ENCODE measurements around the gene NRSN2.
"Not testable (repeated sequence)": the region's sequence is repeated elsewhere in the genome, so short reads cannot be mapped to it uniquely, and the experiment has no call there.

Gene NRSN2

GRCh38 chr20:354298-354977 is 7.5 kb downstream of the NRSN2 start:
- peak; percentile 57 to 70 (median 66) for DNase-seq (ENCODE audit: low read depth in 3 of 3)

GRCh38 chr20:356154-356553 is 9.2 kb downstream of the NRSN2 start:
- DNase-seq (ENCODE audit: low read depth in 3 of 3): not testable (repeated sequence)

GRCh38 chr20:356745-357144 is 9.8 kb downstream of the NRSN2 start:
- DNase-seq (ENCODE audit: low read depth in 3 of 3): no peak

GRCh38 chr20:358891-359555 is 12.1 kb downstream of the NRSN2 start:
- no peak for DNase-seq (ENCODE audit: low read depth in 3 of 3)

- no peak for DNase-seq (ENCODE audit: low read depth in 3 of 3)
These were observed 14.7 kb downstream of the NRSN2 start for GRCh38 chr20:361561-361960.

GRCh38 chr20:362271-363254 is 15.7 kb downstream of the NRSN2 start:
- DNase-seq (ENCODE audit: low read depth in 3 of 3): no peak

GRCh38 chr20:363319-364078 is 16.6 kb downstream of the NRSN2 start:
- DNase-seq (ENCODE audit: low read depth in 3 of 3): no peak

GRCh38 chr20:364905-365794 is 18.2 kb downstream of the NRSN2 start:
- DNase-seq (ENCODE audit: low read depth in 3 of 3): no peak

GRCh38 chr20:366041-366718 is 19.3 kb downstream of the NRSN2 start:
- DNase-seq (ENCODE audit: low read depth in 3 of 3): no peak

GRCh38 chr20:366719-367485 is 20.0 kb downstream of the NRSN2 start:
- DNase-seq (ENCODE audit: low read depth in 3 of 3): no peak

GRCh38 chr20:367486-367887 is 20.6 kb downstream of the NRSN2 start:
- no peak for DNase-seq (ENCODE audit: low read depth in 3 of 3)

GRCh38 chr20:368915-369314 is 22.0 kb downstream of the NRSN2 start:
- DNase-seq (ENCODE audit: low read depth in 3 of 3): no peak

- DNase-seq (ENCODE audit: low read depth in 3 of 3): no peak
These were observed 23.3 kb downstream of the NRSN2 start for GRCh38 chr20:370151-370600.

GRCh38 chr20:370977-371754 is 24.3 kb downstream of the NRSN2 start:
- no peak for DNase-seq (ENCODE audit: low read depth in 3 of 3)

- no peak for DNase-seq (ENCODE audit: low read depth in 3 of 3)
These were observed 25.0 kb downstream of the NRSN2 start for GRCh38 chr20:371755-372542.

GRCh38 chr20:372543-373082 is 25.7 kb downstream of the NRSN2 start:
- DNase-seq (ENCODE audit: low read depth in 3 of 3): not testable (repeated sequence)
